AG08396 (cell line): Measurements from ENCODE around the gene GMPR2.
"Not testable (repeated sequence)": the region's sequence is repeated elsewhere in the genome, so short reads cannot be mapped to it uniquely, and the experiment has no call there.

ENCODE experiments used
- DNase-seq: peaks from one replicate; pipeline ENCODE4 v3.0.0; 2012; ENCODE audit warnings: low spot score, mixed read lengths

Gene GMPR2

GRCh38 chr14:24231263-24232120, 1.2 kb upstream of the GMPR2 start:
- DNase-seq, result peak; percentile 41

GRCh38 chr14:24232121-24232644, 546 bp upstream of the GMPR2 start, which contains the start of gene NEDD8:
TSS of gene NEDD8 (minus strand) at chr14:24232367. CDS start at chr14:24232267, 100 bp downstream.
- peak; percentile 89 for DNase-seq

DNA sequence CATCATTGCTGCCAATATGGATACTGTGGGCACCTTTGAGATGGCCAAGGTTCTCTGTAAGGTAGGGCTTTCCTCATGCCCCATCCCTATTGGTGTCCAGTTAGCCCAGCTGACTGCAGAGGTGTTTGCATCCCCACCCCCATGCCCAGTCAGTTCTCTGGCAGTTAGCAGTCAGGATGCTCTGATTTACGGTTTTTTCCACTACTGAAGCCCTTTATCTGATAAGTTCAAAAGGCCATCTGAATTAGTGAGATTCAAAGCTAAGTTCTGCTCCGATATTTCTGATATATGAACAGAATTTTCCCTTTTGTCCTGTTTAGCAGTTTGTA, 773 bp downstream of the GMPR2 start:
- no peak for DNase-seq

GRCh38 chr14:24234095-24235005, 1.6 kb downstream of the GMPR2 start:
- DNase-seq, result no peak

GRCh38 chr14:24235804-24236688, 3.3 kb downstream of the GMPR2 start:
- DNase-seq, result no peak

GRCh38 chr14:24236689-24237462, 4.1 kb downstream of the GMPR2 start:
- DNase-seq, result no peak

DNA sequence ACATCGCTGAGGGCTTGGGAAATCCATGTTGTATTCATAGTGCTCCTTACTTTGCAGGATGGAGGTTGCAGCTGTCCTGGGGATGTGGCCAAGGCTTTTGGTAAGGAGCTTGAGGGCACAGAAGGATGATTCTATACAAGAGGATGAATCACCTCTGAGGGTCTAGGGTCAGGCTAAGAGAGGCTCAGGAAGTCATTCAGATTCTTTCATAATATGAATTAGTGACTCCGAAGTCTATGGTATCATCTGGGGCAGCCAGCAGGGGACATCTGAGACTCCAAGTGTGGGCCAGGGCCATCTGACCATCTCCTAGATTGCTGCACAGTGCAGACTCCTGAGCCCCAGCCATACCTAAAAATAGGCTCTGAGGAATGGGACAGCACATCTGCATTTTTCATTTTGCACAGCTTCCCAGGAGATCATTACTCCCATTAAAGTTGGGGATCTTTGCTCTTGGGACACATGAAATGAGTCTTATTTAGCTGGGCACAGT, 4.8 kb downstream of the GMPR2 start:
- DNase-seq, result no peak

DNA sequence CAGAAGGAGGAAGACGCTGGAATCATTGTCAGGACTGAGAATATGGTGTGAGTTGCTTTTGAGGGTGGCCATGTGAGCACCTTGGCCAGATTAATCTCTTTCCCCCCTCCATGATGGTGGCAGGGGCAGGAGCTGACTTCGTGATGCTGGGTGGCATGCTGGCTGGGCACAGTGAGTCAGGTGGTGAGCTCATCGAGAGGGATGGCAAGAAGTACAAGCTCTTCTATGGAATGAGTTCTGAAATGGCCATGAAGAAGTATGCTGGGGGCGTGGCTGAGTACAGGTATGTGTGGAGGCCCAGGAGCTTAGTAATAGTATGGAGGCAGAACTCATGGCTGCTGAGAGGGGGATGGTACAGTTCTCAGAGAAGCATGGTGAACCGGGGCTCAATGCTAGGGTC, 5.4 kb downstream of the GMPR2 start:
- no peak for DNase-seq

- no peak for DNase-seq
Observed at GRCh38 chr14:24238527-24239037, 5.9 kb downstream of the GMPR2 start.

GRCh38 chr14:24240110-24240918, 7.6 kb downstream of the GMPR2 start:
- DNase-seq, result no peak

DNA sequence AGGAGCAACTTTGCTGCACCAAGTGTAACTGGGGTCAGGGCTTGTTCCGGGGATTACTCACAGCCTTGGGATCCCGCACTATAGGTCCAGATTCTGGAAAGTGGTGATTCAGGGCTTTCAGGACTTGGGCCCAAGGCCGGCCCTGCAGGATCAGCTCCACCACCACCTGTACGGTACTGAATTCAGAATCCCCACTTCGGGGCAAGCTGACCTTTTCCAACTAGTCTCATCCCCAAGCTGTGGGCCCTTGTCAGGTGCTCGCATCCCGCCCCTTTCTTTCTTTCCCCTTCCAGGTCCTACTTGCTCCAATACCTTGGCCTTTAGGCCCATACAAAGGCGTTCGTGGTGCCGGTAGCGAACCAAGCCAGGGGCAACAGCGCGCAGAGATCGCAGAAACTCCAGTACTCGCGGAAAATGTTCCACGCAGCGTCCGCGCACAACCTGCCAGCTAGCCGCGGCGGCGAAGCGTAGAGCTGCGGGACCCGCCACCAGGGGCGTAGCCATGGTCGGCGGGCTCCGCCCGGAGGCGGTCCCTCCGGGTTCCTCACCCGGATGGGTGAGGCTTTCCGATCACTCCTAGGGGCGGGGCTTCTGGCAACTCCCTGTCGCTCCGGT, 9.2 kb downstream of the GMPR2 start:
- peak; percentile 94 for DNase-seq

DNA sequence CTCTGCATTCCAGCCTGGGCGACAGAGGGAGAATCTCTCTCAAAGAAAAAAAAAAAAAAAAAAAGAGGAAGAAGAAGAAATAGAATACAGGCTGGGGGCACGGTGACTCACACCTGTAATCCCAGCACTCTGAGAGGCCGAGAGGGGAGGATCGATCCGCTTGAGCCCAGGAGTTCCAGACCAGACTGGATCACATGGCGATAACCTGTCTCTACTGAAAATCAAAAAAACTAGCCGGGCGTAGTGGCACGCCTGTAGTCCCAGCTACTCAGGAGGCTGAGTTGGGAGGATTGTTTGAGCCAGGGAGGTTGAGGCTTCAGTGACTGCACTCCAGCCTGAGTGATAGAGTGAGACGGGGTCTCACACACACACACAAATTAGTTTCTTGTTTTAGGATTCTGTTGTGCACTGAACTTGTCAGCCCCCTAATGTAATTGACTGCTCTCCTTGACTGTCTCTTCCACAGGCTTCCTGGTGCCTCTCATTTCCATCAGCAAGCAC, 10.7 kb downstream of the GMPR2 start:
- DNase-seq, result no peak

GRCh38 chr14:24245350-24245749, 12.6 kb downstream of the GMPR2 start:
- not testable (repeated sequence) for DNase-seq

- DNase-seq, result no peak
Observed at GRCh38 chr14:24246765-24247212, 14.1 kb downstream of the GMPR2 start.

DNA sequence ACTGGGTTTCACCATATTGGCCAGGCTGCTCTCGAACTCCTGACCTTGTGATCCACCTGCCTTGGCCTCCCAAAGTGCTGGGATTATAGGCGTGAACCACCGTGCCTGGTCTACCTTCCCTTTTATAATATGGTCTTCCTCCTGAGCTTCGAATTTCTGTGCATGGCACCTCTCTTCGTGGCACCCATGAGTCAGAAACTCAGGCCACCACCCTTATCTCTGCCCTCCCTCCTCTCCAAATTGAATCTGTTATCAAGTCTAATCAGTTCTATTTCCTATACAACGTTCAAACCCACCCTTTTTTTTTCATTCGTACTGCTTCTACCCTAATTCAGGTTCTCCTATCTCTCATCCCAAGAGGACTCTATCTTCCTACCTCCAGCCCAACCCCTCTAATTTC, 14.7 kb downstream of the GMPR2 start:
- DNase-seq, result no peak

GRCh38 chr14:24249230-24250021, 16.7 kb downstream of the GMPR2 start:
- no peak for DNase-seq

GRCh38 chr14:24250354-24250753, 17.6 kb downstream of the GMPR2 start:
- no peak for DNase-seq

GRCh38 chr14:24251880-24252288, 19.2 kb downstream of the GMPR2 start:
- peak; percentile 53 for DNase-seq
